GM21381 (cell line): ENCODE measurements around the gene B3GNT3.

Experiments used
- ATAC-seq: cut with Tn5 transposase; IDR thresholded peaks from one replicate; pipeline ENCODE4 v1.9.1; 2021; ENCODE audit warnings: mild to moderate bottlenecking, moderate library complexity; ENCODE audit not compliant: unreplicated experiment

B3GNT3 gene

DNA sequence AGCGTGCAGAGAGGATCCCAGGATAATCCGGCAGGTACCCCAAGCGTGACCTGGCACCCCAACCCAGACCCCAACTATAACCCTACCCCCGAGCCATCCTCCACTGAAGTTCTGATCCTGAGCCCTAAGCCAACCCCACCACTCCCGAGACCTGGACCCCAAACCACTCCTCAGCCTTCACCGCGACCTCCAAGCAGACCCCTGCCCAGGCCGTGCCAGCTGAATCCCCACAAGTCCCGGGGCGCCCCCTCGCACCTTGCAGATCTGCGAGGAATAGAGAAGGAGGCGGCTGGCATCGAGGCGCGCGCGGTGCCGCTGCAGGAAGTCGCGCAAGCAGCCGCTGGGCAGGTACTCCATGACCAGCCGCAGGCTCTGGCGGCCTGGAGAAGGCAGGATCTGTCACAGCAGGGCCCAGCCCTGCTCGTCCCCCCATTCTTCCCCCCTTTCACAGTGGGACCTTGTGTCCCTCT is 36.5 kb downstream of the B3GNT3 start:
- ATAC-seq, result no peak

GRCh38 chr19:17832443-17833208 is 37.7 kb downstream of the B3GNT3 start:
- ATAC-seq, result no peak

- ATAC-seq, result no peak
These were observed 39.6 kb downstream of the B3GNT3 start for GRCh38 chr19:17834350-17835181.

DNA sequence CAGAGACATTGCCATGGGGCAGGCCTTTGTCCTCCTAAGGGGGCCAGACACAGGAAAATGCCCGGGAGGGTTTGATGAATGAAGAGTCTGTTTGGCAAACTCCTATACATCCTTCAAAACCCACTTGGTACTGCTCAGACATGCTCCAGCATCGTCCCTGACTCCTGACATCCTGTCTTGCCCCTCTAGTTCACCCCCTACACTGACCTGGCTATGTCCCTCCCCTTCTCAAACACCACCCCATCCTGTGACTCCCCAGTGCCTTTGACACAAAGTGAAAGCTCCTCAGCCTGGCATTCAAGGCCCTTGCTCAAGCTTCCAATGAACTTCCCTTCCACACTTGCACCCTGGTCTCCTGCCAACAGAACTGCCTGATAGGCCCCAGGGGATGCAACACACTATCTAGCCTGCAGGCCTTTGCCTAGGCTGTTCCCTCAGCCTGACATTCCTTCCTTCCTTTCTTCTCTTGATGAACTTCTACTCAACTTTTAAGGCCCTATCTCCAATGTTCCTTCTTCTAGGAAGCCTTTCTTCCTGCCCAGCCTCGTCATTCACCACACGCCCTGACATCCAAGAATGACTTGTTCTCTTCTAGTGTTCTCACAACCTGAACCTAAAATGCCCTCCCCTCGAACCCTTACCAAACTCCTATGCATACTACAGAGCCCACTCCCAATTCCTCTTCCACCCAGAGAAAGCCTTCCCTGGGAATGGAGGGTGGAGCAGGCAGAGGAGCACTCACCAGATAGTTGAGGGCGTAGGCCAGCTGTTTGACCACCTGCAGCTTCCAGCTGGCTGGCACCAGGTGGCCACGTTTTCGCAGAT is 40.5 kb downstream of the B3GNT3 start:
- no peak for ATAC-seq

- ATAC-seq, result no peak
These were observed 41.6 kb downstream of the B3GNT3 start for GRCh38 chr19:17836530-17836929.

DNA sequence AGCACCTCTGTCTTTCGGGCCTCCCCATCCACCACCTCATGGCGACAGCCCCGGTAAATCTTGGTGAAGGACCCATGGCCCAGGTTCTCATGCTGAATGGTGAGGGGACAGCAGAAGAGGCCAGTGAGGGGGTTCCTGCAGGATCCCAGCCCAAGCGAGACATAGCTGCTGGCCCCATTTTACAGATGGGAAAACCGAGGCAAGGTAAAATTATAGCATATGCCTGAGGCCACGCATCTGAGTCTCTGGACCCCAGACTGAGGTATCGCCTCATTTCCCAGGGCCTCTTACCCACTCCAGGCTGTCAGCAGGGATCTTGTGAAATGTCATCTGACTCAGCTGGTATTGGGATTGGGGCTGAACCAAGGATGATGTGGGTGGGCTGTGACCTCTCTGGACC is 43.0 kb downstream of the B3GNT3 start:
- ATAC-seq, result no peak

DNA sequence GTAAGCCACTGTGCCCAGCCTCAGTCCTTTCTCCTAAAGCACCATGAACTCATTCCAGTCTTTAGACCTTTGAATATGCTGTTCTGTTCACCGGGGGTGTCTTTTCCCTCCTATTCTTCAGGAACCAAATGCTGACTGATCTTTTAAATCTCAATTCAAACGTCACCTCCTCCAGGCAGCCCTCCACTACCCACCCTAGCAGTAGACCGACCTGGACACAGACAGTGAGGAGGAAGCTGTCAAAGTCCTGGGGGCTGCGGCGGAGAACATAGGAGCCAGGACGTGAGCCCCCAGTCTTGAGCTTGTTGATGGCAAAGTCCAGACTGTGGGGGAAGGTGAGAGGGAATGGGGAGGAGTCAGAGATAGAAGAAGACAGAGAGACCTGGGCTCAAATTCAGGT is 45.1 kb downstream of the B3GNT3 start:
- ATAC-seq, result no peak

- no peak for ATAC-seq
These were observed 46.5 kb downstream of the B3GNT3 start for GRCh38 chr19:17841371-17841809.

DNA sequence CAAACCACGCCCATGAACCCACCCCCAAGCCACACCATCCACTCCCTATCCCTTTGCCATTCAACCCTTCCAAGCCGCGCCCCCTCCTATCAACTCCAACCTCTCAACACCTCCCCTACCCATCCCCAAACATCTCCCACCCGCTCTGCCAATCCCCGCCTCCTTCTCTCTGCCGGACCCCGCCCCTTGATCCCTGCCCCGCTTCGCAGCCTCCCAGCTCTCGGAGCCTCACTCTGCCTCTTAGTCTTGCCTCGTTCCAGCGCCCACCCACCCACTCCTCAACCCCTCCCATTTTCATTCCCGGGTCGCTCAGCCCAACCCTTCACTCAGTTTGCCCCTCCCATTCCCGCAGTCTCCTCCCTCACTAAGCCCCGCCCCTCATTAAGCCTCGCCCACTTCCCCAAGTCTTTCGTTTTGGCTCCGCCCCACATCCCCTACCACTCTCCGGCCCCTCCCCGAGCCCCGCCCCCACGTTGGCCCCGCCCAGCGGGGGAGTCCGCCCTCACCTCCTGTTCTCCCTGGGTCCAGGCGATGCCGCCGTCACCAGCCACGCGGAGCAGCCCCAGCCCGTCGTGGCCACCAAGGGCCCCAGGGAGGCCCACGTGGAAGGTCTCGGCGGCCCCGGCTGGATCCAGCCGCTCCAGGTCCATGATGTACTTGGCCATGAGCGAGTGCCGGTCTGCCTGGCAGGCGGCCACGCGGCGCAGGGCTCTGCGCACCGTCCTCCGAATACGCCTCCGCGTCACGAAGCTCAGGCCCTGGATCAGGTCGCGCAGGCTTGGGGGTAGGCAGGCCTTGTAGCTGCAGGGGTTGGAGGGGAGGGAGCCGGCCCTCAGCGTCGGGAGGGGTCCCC is 47.1 kb downstream of the B3GNT3 start:
- no peak for ATAC-seq

DNA sequence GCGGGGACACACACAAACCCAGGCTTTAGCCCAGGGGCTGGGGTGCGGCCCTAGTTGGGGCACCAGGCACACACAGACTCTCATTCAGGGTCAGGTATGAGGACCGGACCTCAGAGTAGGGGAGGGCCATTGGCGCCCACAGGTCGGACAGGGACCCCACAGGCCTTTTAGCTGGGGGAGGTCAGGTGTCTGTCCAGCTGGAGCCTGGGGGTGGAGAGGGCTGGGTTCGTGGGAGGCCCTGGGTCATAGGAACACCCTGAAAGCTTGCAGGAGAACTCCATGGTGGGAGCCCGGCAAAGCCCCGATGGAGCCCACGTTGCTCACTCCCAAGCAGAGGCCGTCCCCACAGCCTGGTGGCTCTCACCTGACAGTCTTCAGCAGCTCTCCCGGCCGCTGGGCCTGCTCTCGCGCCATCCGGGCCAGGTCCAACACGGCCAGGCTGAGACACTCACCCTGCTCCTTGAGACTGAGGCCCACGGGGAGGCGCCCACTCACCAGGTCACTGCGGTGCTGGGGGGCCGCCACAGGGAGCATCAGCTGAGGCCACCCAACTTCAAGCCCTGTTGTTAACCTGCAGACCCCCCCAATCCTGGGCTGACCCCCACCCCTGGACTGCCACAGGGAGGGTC is 47.8 kb downstream of the B3GNT3 start:
- no peak for ATAC-seq

DNA sequence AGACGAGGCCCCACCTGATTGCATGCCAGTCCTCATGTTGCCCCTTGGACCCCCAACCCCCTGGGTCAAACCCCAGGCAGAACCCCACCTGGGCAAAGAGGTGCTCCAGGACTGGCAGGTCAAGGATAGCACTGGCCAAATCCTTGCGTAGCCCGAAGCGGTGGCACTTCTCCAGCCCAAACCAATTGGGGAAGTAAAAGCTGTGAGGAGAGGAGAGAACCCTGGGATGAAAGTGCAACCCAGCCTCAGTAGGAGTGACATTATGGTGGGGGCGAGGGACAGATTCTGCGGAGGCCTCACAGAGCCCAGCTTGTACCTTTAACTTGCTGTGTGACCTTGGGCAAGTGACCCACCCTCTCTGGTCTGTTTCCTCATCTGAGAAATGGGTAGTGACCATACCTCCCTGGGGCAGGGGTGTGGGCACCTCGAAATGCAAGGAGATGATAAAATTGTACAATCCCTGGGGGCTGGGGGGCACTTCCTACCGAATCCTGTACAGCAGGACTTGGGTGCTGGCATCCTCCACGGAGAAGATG is 48.4 kb downstream of the B3GNT3 start:
- no peak for ATAC-seq

DNA sequence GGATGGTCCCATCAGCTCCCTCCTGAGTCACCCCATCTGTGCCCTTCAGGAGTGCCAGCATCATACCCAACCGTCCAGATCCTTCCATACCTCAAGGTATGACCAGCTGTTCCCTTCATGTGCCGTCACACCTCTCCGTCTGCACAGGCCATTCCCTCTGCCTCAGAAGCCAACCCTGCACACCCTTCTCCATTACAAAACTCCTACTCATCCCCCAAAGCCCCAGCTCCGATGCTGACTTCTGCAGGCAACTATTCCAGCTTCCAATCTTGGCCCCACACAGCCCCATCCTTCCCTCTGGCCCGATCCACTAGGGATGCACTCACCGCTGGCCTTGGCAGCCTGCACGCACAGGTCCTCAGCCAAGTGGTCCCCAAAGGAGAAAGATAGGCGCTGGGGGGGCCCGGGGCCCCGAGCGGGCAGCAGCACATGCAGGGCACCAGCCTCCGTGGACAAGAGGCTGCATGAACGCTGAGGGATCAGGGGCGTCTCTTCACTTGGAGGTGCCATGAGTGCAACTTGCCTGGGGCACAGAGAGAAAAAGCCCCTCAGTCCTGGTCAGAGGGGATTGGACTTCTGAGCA is 49.1 kb downstream of the B3GNT3 start:
- no peak for ATAC-seq

DNA sequence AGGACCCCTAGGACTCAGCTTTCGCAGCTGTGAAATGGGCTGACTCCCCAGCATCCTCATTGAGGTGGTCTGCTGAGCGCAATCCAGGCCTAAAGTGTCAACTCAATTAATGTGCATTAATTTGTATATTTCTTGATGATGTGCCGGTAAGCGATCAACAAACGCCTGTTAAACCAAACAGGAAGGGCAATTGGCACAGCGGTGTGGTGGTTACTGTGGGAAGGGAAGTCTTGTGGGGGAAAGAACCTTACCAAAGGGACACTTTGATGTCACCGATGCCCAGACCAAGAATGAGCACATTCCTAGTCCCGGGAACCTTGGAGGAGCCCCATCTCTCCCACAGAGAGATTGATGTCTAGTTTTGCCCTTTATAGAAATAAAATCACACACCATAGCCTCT is 51.2 kb downstream of the B3GNT3 start:
- ATAC-seq, result no peak

- ATAC-seq, result peak; percentile 59
These were observed 52.8 kb downstream of the B3GNT3 start, which contains the start of gene JAK3 for GRCh38 chr19:17847538-17848366. TSS of gene JAK3 (minus strand) at chr19:17847982. CDS start at chr19:17844417, 3,565 bp downstream.

GRCh38 chr19:17848595-17849292 is 53.8 kb downstream of the B3GNT3 start:
- ATAC-seq, result no peak

- no peak for ATAC-seq
These were observed 59.1 kb downstream of the B3GNT3 start for GRCh38 chr19:17854061-17854460.
